ENCODE results near the gene GLRX. TPM values are rescaled to one million over a fixed set of nuclear protein-coding genes. Genes with fewer than 3 reads are reported as not detected.

Gene GLRX
- polyA plus RNA-seq, 1 of the 3 experiments (the other 2 are of a cell fraction): 40.0 TPM

GRCh38 chr5:95808013-95808685, 14.4 kb downstream of the GLRX start:
- Histone ChIP-seq H3K4me1 (ENCODE audit: control insufficient read depth in 1 of 2, insufficient read depth in 2 of 2, low read depth in 1 of 2, low read length in 1 of 2) (peaks cover 9 to 18% of the 10 kb centered on the region in 2 experiments; a peak in 3 of 4 replicates), H3K36me3 (replicated peaks in 1 of 2; ENCODE audit: control insufficient read depth in 1 of 2, insufficient read depth in 2 of 2, low read length in 1 of 2) (no peaks in the 10 kb centered on the region), H3K4me3 (ENCODE audit: low read depth in 2 of 2, low read length in 1 of 2) (no peak overlapping the region), H3F3A (replicated peaks; ENCODE audit: insufficient read depth) (no peaks in the 10 kb centered on the region), H3K79me2 (ENCODE audit: insufficient read depth) (no peaks in the 10 kb centered on the region), H2AFZ (ENCODE audit: low read depth) (no peak overlapping the region), H3K27me3 (ENCODE audit: insufficient read depth) (no peaks in the 10 kb centered on the region), H3K9ac (no peak overlapping the region), H4K20me1 (ENCODE audit: insufficient read depth) (no peaks in the 10 kb centered on the region), H3K9me2 (no peaks in the 10 kb centered on the region), H3K9me3 (no peaks in the 10 kb centered on the region), H3K4me2 (no peak overlapping the region), H3K27ac (ENCODE audit: low read depth in 2 of 2, low read length in 1 of 2) (no peak overlapping the region)
- ChIA-PET POLR2A (no interaction called here), CTCF (interaction anchor here (0.8 to 2.8 kb wide), 6 partner anchors 12 to 528 kb away, joined by 3 to 17 read pairs (median 3); no protein-coding TSS in a partner anchor)
- WGBS (ENCODE audit: low lambda C conversion rate): 88% methylated on average over 7 of the region's 7 CpGs
- TF ChIP-seq NRF1 (IDR thresholded peaks at IDR 0.05; ENCODE audit: low read depth, low read length) (no peak), RAD21 (IDR thresholded peaks at IDR 0.05; ENCODE audit: low read length) (no peak), MEF2A (IDR thresholded peaks at IDR 0.05; ENCODE audit: borderline replicate concordance, low read depth) (no peak), MXI1 (IDR thresholded peaks at IDR 0.05; ENCODE audit: low read depth, low read length) (no peak), RCOR1 (IDR thresholded peaks at IDR 0.05; ENCODE audit: low read length) (no peak), GABPA (IDR thresholded peaks at IDR 0.05; ENCODE audit: low read depth) (no peak), EP300 (IDR thresholded peaks at IDR 0.05; ENCODE audit: borderline replicate concordance in 1 of 2, low read depth in 1 of 2, low read length in 1 of 2) (no peak), ZBTB33 (IDR thresholded peaks at IDR 0.05; ENCODE audit: borderline replicate concordance, low read depth) (no peak), TAF1 (IDR thresholded peaks at IDR 0.05; ENCODE audit: borderline replicate concordance, low read depth, low read length) (no peak), POLR2AphosphoS5 (IDR thresholded peaks at IDR 0.05; ENCODE audit: low read depth, low read length) (no peak)
- no peak for DNase-seq

DNA sequence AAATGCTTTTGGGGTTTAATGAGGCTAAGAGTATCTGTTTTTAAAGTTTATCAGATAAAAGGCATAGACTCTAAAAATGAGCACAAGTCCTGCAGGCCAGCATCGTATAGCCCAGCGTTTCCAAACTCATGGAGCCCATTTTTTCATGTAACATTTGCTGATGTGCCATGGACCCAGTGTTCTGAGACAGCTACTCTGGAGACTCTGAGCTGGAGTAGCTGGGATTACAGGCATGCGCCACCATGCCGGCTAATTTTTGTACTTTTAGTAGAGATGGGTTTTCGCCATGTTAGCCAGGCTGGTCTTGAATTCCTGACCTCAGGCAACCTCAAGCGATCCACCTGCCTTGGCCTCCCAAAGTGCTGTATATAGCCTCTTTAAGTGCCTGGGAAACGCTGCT, 15.8 kb downstream of the GLRX start:
- H3K9me3 ChIP-seq: no peaks in the 10 kb centered on the region
- no peaks in the 10 kb centered on the region for H3K27me3 ChIP-seq (ENCODE audit: insufficient read depth)
- H3K9ac ChIP-seq: no peak overlapping the region
- peaks cover 2 to 18% of the 10 kb centered on the region in 2 experiments; a peak in 2 of 4 replicates for H3K4me1 ChIP-seq (ENCODE audit: control insufficient read depth in 1 of 2, insufficient read depth in 2 of 2, low read depth in 1 of 2, low read length in 1 of 2)
- TF ChIP-seq FOSL2 (IDR thresholded peaks at IDR 0.05; ENCODE audit: borderline replicate concordance, low read depth) (no peak), GATA2 (CRISPR knock-in tag; IDR thresholded peaks at IDR 0.05) (no peak), FOXJ3 (CRISPR knock-in tag; IDR thresholded peaks at IDR 0.05) (no peak), TCF12 (IDR thresholded peaks at IDR 0.05) (no peak), FOXM1 (IDR thresholded peaks at IDR 0.05; ENCODE audit: low read depth) (no peak)
- no peaks in the 10 kb centered on the region for H3K79me2 ChIP-seq (ENCODE audit: insufficient read depth)
- H3K4me2 ChIP-seq: no peak overlapping the region
- H4K20me1 ChIP-seq (ENCODE audit: insufficient read depth): no peaks in the 10 kb centered on the region
- DNase-seq: no peak
- ChIA-PET POLR2A (interaction anchor here (0.6 kb wide), 1 partner anchor 11 kb away, joined by 4 read pairs; no protein-coding TSS in a partner anchor), CTCF (interaction anchor here (1.0 kb wide), 1 partner anchor 17 kb away, joined by 3 read pairs; no protein-coding TSS in a partner anchor)
- H3K36me3 ChIP-seq (replicated peaks in 1 of 2; ENCODE audit: control insufficient read depth in 1 of 2, insufficient read depth in 2 of 2, low read length in 1 of 2): no peaks in the 10 kb centered on the region
- H3K9me2 ChIP-seq: no peaks in the 10 kb centered on the region
- H3K4me3 ChIP-seq (ENCODE audit: low read depth in 2 of 2, low read length in 1 of 2): no peak overlapping the region
- H3F3A ChIP-seq (replicated peaks; ENCODE audit: insufficient read depth): no peaks in the 10 kb centered on the region
- 87% methylated on average over 7 of the region's 7 CpGs for WGBS (ENCODE audit: low lambda C conversion rate)
- no peak overlapping the region for H3K27ac ChIP-seq (ENCODE audit: low read depth in 2 of 2, low read length in 1 of 2)
- no peak overlapping the region for H2AFZ ChIP-seq (ENCODE audit: low read depth)

All from SK-N-SH (cell line).